ENCODE measurements around the gene CPNE4. TPM values are rescaled to one million over a fixed set of nuclear protein-coding genes. Genes with fewer than 3 reads are reported as not detected.

CPNE4 gene
- total and polyA plus RNA-seq, 2 donors (not counting 3 experiments of a cell fraction or from before 2014, with no cell fraction given): not detected

- no peak overlapping the region for H3K4me2 ChIP-seq (ENCODE audit: insufficient read depth, low read length)
- no peak overlapping the region for H3K4me3 ChIP-seq (replicated peaks in 1 of 3; ENCODE audit: insufficient read depth in 1 of 3, low read depth in 1 of 3, low read length in 3 of 3)
- dilution Hi-C loops (cut with MboI; ENCODE audit: extremely low pct_ligation_motif_present, low sequenced_read_pairs): no loop called here
- H3K27ac ChIP-seq (ENCODE audit: insufficient read depth, low read depth, low read length): no peak overlapping the region
- FAIRE-seq (no peak), DNase-seq (ENCODE audit: low read depth, low spot score) (no peak)
- H3K9me1 ChIP-seq (replicated peaks; ENCODE audit: control insufficient read depth, extremely low read depth, insufficient read depth, low read length): no peaks in the 10 kb centered on the region
- H3K79me2 ChIP-seq (ENCODE audit: control insufficient read depth, insufficient read depth, low read length): no peaks in the 10 kb centered on the region
- no TSS peak for BruUV-seq (replicated peaks)
- ChIA-PET CTCF (no interaction called here), POLR2A (no interaction called here)
- no peak overlapping the region for H2AFZ ChIP-seq (ENCODE audit: low read depth, low read length)
- no peaks in the 10 kb centered on the region for H3K9me3 ChIP-seq (replicated peaks; ENCODE audit: control insufficient read depth, insufficient read depth, low read length)
- intact Hi-C loops (cut with micrococcal nuclease): no loop called here
- H3K4me1 ChIP-seq (ENCODE audit: control insufficient read depth, extremely low read depth, insufficient read depth, low read length): no peaks in the 10 kb centered on the region
- H3K9ac ChIP-seq (replicated peaks; ENCODE audit: extremely low read depth, insufficient read depth, low read length): no peak overlapping the region
- TF ChIP-seq CTCF (IDR thresholded peaks at IDR 0.05; ENCODE audit: extremely low read depth in 1 of 2, insufficient read depth in 1 of 2, low read depth in 1 of 2, low read length in 2 of 2) (no peak), POLR2AphosphoS5 (IDR thresholded peaks at IDR 0.05; ENCODE audit: insufficient read depth, low read depth, low read length) (no peak), GATA2 (IDR thresholded peaks at IDR 0.05; ENCODE audit: insufficient read depth, insufficient read length, low read depth, low read length) (no peak), FOS (IDR thresholded peaks at IDR 0.05; ENCODE audit: borderline replicate concordance, insufficient read depth, low read length) (no peak), POLR2A (IDR thresholded peaks at IDR 0.05; ENCODE audit: low read depth, low read length) (no peak), JUN (IDR thresholded peaks at IDR 0.05; ENCODE audit: borderline replicate concordance, insufficient read depth, insufficient read length, low read depth) (no peak)
- no peaks in the 10 kb centered on the region for H3K27me3 ChIP-seq (ENCODE audit: control insufficient read depth in 2 of 2, insufficient read depth in 2 of 2, low read length in 2 of 2)
- no peaks in the 10 kb centered on the region for H3K36me3 ChIP-seq (ENCODE audit: control insufficient read depth in 2 of 2, extremely low read depth in 1 of 2, insufficient read depth in 2 of 2, low read length in 2 of 2)
- H4K20me1 ChIP-seq (replicated peaks; ENCODE audit: control insufficient read depth, extremely low read depth, insufficient read depth, low read length): no peaks in the 10 kb centered on the region
Measured at GRCh38 chr3:131957511-131957910, 77.3 kb downstream of the CPNE4 start.

- BruUV-seq (replicated peaks): no TSS peak
- TF ChIP-seq FOS (IDR thresholded peaks at IDR 0.05; ENCODE audit: borderline replicate concordance, insufficient read depth, low read length) (no peak), MYC (IDR thresholded peaks at IDR 0.05; ENCODE audit: low read depth, low read length) (no peak), POLR2AphosphoS5 (IDR thresholded peaks at IDR 0.05; ENCODE audit: insufficient read depth, low read depth, low read length) (no peak), CTCF (IDR thresholded peaks at IDR 0.05; ENCODE audit: extremely low read depth in 1 of 2, insufficient read depth in 1 of 2, low read depth in 1 of 2, low read length in 2 of 2) (no peak), MAX (IDR thresholded peaks at IDR 0.05; ENCODE audit: insufficient read depth, insufficient read length) (no peak), GATA2 (IDR thresholded peaks at IDR 0.05; ENCODE audit: insufficient read depth, insufficient read length, low read depth, low read length) (no peak), JUN (IDR thresholded peaks at IDR 0.05; ENCODE audit: borderline replicate concordance, insufficient read depth, insufficient read length, low read depth) (no peak), POLR2A (IDR thresholded peaks at IDR 0.05; ENCODE audit: low read depth, low read length) (no peak), EZH2 (IDR thresholded peaks at IDR 0.05; ENCODE audit: borderline replicate concordance, low read depth, low read length, severe bottlenecking) (no peak)
- dilution Hi-C loops (cut with MboI; ENCODE audit: extremely low pct_ligation_motif_present, low sequenced_read_pairs) (no loop called here), intact Hi-C loops (cut with micrococcal nuclease) (no loop called here)
- Histone ChIP-seq H4K20me1 (replicated peaks; ENCODE audit: control insufficient read depth, extremely low read depth, insufficient read depth, low read length) (no peaks in the 10 kb centered on the region), H3K27ac (ENCODE audit: insufficient read depth, low read depth, low read length) (no peak overlapping the region), H3K4me3 (replicated peaks in 1 of 3; ENCODE audit: insufficient read depth in 1 of 3, low read depth in 1 of 3, low read length in 3 of 3) (no peak overlapping the region), H3K27me3 (ENCODE audit: control insufficient read depth in 2 of 2, insufficient read depth in 2 of 2, low read length in 2 of 2) (no peaks in the 10 kb centered on the region), H2AFZ (ENCODE audit: low read depth, low read length) (no peak overlapping the region), H3K4me2 (ENCODE audit: insufficient read depth, low read length) (no peak overlapping the region), H3K4me1 (ENCODE audit: control insufficient read depth, extremely low read depth, insufficient read depth, low read length) (no peaks in the 10 kb centered on the region), H3K9me3 (replicated peaks; ENCODE audit: control insufficient read depth, insufficient read depth, low read length) (no peaks in the 10 kb centered on the region), H3K9me1 (replicated peaks; ENCODE audit: control insufficient read depth, extremely low read depth, insufficient read depth, low read length) (no peaks in the 10 kb centered on the region), H3K36me3 (ENCODE audit: control insufficient read depth in 2 of 2, extremely low read depth in 1 of 2, insufficient read depth in 2 of 2, low read length in 2 of 2) (no peaks in the 10 kb centered on the region), H3K9ac (replicated peaks; ENCODE audit: extremely low read depth, insufficient read depth, low read length) (no peak overlapping the region), H3K79me2 (ENCODE audit: control insufficient read depth, insufficient read depth, low read length) (no peaks in the 10 kb centered on the region)
- no peak for DNase-seq (ENCODE audit: low read depth, low spot score)
- FAIRE-seq: no peak
- ChIA-PET CTCF (no interaction called here), POLR2A (no interaction called here)
Measured at GRCh38 chr3:131948806-131949205, 86.0 kb downstream of the CPNE4 start.

Measured in endothelial cell of umbilical vein (primary cell).